ENCODE data around the gene PLEKHM2. TPM values are rescaled to one million over a fixed set of nuclear protein-coding genes. Genes with fewer than 3 reads are reported as not detected.

The PLEKHM2 gene, protein sequence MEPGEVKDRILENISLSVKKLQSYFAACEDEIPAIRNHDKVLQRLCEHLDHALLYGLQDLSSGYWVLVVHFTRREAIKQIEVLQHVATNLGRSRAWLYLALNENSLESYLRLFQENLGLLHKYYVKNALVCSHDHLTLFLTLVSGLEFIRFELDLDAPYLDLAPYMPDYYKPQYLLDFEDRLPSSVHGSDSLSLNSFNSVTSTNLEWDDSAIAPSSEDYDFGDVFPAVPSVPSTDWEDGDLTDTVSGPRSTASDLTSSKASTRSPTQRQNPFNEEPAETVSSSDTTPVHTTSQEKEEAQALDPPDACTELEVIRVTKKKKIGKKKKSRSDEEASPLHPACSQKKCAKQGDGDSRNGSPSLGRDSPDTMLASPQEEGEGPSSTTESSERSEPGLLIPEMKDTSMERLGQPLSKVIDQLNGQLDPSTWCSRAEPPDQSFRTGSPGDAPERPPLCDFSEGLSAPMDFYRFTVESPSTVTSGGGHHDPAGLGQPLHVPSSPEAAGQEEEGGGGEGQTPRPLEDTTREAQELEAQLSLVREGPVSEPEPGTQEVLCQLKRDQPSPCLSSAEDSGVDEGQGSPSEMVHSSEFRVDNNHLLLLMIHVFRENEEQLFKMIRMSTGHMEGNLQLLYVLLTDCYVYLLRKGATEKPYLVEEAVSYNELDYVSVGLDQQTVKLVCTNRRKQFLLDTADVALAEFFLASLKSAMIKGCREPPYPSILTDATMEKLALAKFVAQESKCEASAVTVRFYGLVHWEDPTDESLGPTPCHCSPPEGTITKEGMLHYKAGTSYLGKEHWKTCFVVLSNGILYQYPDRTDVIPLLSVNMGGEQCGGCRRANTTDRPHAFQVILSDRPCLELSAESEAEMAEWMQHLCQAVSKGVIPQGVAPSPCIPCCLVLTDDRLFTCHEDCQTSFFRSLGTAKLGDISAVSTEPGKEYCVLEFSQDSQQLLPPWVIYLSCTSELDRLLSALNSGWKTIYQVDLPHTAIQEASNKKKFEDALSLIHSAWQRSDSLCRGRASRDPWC
- total RNA-seq (2022; extraction: Qiagen RNA extraction; ENCODE audit: low read depth) = 19.5 to 26.9 TPM (median 25.6 TPM) in 5 replicates

DNA sequence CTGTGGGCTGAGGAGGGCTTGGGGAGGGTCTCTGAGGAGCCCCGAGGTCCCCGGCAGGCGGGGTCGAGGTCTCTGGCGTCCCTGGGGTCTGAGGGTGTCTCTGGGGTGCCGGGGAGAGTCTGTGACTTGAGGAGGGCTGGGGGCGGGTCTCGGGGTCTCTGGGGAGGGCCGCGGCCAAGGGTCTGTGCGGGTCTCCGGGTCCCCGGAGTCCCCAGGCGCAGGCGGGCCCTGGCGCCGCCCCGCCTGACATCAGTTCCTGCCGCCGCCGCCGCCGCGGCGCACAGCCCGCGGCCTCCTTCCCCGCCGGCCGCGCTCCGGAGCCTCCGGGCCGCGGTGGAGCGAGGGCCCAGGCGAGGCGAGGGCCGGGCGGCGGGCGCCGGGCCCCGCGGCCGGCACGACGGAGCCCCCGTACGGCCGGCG, at the start of gene PLEKHM2:
Gene PLEKHM2, plus strand, starts transcription at position 279 of the 420 bp plus-strand sequence. CDS start 239 bp downstream, outside the sequence.

DNA sequence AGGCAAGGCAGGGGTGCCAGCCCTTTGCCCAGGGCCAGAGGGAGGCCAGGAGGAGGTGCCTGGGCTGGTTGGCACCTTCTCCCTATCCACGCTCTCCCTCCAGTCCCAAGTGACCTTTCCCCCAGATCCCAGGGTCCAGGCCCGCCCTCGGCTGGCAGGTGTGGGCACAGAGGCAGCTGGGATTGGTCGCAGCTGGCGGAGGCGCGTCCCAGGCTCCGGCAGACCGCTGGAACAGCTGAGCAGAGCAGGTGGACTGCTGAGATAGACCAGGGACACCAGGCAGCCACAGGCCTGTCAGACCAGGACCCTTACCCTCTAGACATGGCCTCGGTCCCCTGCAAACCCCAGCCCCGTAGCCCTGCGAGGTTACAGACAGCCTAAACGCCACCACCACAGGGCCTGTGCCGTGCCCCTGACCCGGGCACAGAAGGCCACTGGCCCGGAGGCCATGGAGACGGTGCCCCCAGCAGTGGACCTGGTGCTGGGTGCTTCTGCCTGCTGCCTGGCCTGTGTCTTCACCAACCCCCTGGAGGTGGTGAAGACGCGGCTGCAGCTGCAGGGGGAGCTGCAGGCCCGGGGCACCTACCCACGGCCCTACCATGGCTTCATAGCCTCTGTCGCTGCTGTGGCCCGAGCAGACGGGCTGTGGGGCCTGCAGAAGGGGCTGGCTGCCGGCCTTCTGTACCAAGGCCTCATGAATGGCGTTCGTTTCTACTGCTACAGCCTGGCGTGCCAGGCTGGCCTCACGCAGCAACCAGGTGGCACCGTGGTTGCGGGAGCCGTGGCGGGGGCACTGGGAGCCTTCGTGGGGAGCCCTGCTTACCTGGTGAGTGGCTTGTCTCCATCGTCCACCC, 52.1 kb downstream of the PLEKHM2 start, which contains the start of gene SLC25A34:
Gene SLC25A34, plus strand, starts transcription at position 221 of the 854 bp plus-strand sequence. Its CDS starts 228 bp downstream, at position 449.

DNA sequence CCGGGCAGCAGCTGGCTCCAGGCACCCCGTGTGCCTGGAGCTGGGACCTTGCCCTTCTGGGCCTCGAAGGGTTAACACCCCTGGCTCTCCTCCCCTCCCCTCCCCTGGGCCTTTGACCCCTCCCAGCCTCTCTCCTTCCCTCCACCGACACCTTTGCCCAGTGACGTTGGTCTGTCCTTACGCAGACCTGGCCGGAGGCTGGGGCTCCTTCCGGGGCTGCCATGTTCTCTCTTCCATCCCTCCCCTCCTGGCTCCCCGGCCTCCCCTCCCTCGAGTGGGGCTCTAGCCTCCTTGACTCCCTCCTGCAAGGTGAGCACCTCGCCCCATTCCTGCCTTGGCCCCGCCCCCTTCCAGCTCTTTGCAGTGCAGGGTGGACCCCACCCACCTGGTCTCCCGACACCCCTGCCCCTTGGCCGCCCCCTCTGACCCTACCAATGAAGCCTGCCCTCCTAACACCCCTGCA, 58.2 kb downstream of the PLEKHM2 start, which contains the start of gene TMEM82:
Gene TMEM82, plus strand, starts transcription at position 161 of the 463 bp plus-strand sequence. Its CDS starts 61 bp downstream, at position 222.

GRCh38 chr1:15758343-15758931, 74.3 kb downstream of the PLEKHM2 start, which contains the start of gene FBLIM1:
TSS of gene FBLIM1 (plus strand) at chr1:15758795. CDS start at chr1:15764984, 6,189 bp downstream.

Other genes with a start within 250 kb of the PLEKHM2 start
- gene CTRC, start 245.9 kb upstream of the PLEKHM2 start, total RNA-seq (2022; extraction: Qiagen RNA extraction; ENCODE audit: low read depth) = 0.89 to 3.3 TPM (median 1.7 TPM) in 5 replicates
- not detected in 5 replicates for gene CELA2A, start 227.6 kb upstream of the PLEKHM2 start, total RNA-seq (2022; extraction: Qiagen RNA extraction; ENCODE audit: low read depth)
- 0.22 TPM in 1 of 5 replicates, not detected in the others for gene CELA2B, start 208.2 kb upstream of the PLEKHM2 start, total RNA-seq (2022; extraction: Qiagen RNA extraction; ENCODE audit: low read depth)
- gene CASP9, start 160.1 kb upstream of the PLEKHM2 start, total RNA-seq (2022; extraction: Qiagen RNA extraction; ENCODE audit: low read depth) = 4.8 to 6.7 TPM (median 5.8 TPM) in 5 replicates
- 4.0 to 5.9 TPM (median 5.3 TPM) in 5 replicates for gene DNAJC16, start 157.5 kb upstream of the PLEKHM2 start, total RNA-seq (2022; extraction: Qiagen RNA extraction; ENCODE audit: low read depth)
- 5.4 to 8.2 TPM (median 7.5 TPM) in 5 replicates for gene AGMAT, start 99.3 kb upstream of the PLEKHM2 start, total RNA-seq (2022; extraction: Qiagen RNA extraction; ENCODE audit: low read depth)
- 6.4 to 9.3 TPM (median 8.2 TPM) in 5 replicates for gene DDI2, start 66.9 kb upstream of the PLEKHM2 start, total RNA-seq (2022; extraction: Qiagen RNA extraction; ENCODE audit: low read depth)
- gene SLC25A34, start 51.9 kb downstream of the PLEKHM2 start, total RNA-seq (2022; extraction: Qiagen RNA extraction; ENCODE audit: low read depth) = 0.09 to 0.77 TPM (median 0.39 TPM) in 4 of 5 replicates, not detected in the other
- not detected in 5 replicates for gene TMEM82, start 58.2 kb downstream of the PLEKHM2 start, total RNA-seq (2022; extraction: Qiagen RNA extraction; ENCODE audit: low read depth)
- 20.9 to 32.7 TPM (median 29.1 TPM) in 5 replicates for gene FBLIM1, start 74.5 kb downstream of the PLEKHM2 start, total RNA-seq (2022; extraction: Qiagen RNA extraction; ENCODE audit: low read depth)
- 5.7 to 9.2 TPM (median 6.7 TPM) in 5 replicates for gene UQCRHL, start 123.3 kb downstream of the PLEKHM2 start, total RNA-seq (2022; extraction: Qiagen RNA extraction; ENCODE audit: low read depth)
- 32.0 to 42.0 TPM (median 38.9 TPM) in 5 replicates for gene SPEN, start 163.4 kb downstream of the PLEKHM2 start, total RNA-seq (2022; extraction: Qiagen RNA extraction; ENCODE audit: low read depth)